ENCODE measurements around the gene CLEC4F.

DNA sequence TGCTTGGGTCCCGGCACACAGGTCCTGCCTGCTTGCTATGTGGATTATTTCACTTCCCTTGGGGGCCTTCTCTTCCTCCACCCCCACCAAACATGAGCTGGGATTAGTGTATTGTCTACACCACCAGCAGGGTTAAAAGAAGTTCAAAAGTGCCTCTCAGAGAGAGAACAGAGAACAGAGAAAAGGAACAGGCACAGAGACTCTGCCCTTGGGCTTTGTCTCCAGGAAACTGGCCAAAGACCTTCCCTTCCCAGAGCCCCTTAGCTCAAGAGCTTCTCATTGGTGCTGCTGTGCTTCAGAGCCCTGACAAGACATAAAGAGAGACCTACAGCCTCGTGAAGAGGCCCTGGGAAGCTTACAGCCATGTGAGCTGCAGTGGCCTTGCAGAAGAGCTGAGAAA lies 22.9 kb downstream of the CLEC4F start:
- TF ChIP-seq ZNF24 (IDR thresholded peaks at IDR 0.05): no peak
- TF ChIP-seq, protein P1, sequence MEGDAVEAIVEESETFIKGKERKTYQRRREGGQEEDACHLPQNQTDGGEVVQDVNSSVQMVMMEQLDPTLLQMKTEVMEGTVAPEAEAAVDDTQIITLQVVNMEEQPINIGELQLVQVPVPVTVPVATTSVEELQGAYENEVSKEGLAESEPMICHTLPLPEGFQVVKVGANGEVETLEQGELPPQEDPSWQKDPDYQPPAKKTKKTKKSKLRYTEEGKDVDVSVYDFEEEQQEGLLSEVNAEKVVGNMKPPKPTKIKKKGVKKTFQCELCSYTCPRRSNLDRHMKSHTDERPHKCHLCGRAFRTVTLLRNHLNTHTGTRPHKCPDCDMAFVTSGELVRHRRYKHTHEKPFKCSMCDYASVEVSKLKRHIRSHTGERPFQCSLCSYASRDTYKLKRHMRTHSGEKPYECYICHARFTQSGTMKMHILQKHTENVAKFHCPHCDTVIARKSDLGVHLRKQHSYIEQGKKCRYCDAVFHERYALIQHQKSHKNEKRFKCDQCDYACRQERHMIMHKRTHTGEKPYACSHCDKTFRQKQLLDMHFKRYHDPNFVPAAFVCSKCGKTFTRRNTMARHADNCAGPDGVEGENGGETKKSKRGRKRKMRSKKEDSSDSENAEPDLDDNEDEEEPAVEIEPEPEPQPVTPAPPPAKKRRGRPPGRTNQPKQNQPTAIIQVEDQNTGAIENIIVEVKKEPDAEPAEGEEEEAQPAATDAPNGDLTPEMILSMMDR (IDR thresholded peaks at IDR 0.05 in 2 of 3, conservative IDR thresholded peaks at IDR 0.05 in 1 of 3; ENCODE audit: control insufficient read depth in 2 of 3, extremely low read depth in 1 of 3, insufficient read depth in 1 of 3, low read depth in 3 of 3, low read length in 3 of 3): no peak
- no peak for TF ChIP-seq MYC (IDR thresholded peaks at IDR 0.05; ENCODE audit: insufficient read depth, insufficient read length, insufficient replicate concordance, low read length, severe bottlenecking)
- TF ChIP-seq SRF (IDR thresholded peaks at IDR 0.05; ENCODE audit: low read depth in 2 of 2, low read length in 2 of 2): no peak
- TF ChIP-seq ATF3 (IDR thresholded peaks at IDR 0.05; ENCODE audit: borderline replicate concordance, extremely low read depth, low read depth, low read length): no peak
- TF ChIP-seq IKZF1 (conservative IDR thresholded peaks at IDR 0.05): no peak
- TF ChIP-seq ESRRA (IDR thresholded peaks at IDR 0.05; ENCODE audit: low read length): no peak
- TF ChIP-seq POLR2A (IDR thresholded peaks at IDR 0.05; ENCODE audit: low read depth, low read length): no peak
- no peak for TF ChIP-seq NR2C2 (IDR thresholded peaks at IDR 0.05; ENCODE audit: borderline replicate concordance, control insufficient read depth, insufficient read length, low read depth)
- TF ChIP-seq SMC3 (IDR thresholded peaks at IDR 0.05; ENCODE audit: borderline replicate concordance, low read length): no peak
- no peak for TF ChIP-seq EP300 (IDR thresholded peaks at IDR 0.05; ENCODE audit: borderline replicate concordance in 1 of 2, control insufficient read depth in 1 of 2, low read depth in 2 of 2, low read length in 2 of 2)
- TF ChIP-seq ELK1 (IDR thresholded peaks at IDR 0.05; ENCODE audit: low read depth, low read length): no peak
